GM12891 (cell line): Measurements from ENCODE around the gene ASTL.

ENCODE experiments used
- DNase-seq: peaks from one replicate; pipeline ENCODE4 v3.0.0; 2011; ENCODE audit warnings: low spot score; ENCODE audit not compliant: insufficient read length
- FAIRE-seq: peaks from 2 replicates; lab custom pipeline; 2011; peaks lifted over from hg19 to GRCh38; lab: Jason Lieb, UNC
- PAX5 ChIP-seq: IDR thresholded peaks from 2 replicates; pipeline ENCODE4 v1.6.1; 2011; ENCODE audit warnings: low read length, moderate library complexity, mild to moderate bottlenecking; ENCODE audit not compliant: insufficient read depth, severe bottlenecking
- POLR2A ChIP-seq: IDR thresholded peaks from 2 replicates; pipeline ENCODE4 v1.6.1; 2011; ENCODE audit warnings: low read depth, low read length, control low read depth
- POLR2AphosphoS5 ChIP-seq: IDR thresholded peaks from 2 replicates; pipeline ENCODE4 v1.6.1; 2011; ENCODE audit warnings: low read depth, low read length, control low read depth
- POU2F2 ChIP-seq: IDR thresholded peaks from 2 replicates; pipeline ENCODE4 v1.6.1; 2011; ENCODE audit warnings: low read depth, mild to moderate bottlenecking, control low read depth, low read length, moderate library complexity
- SPI1 ChIP-seq: IDR thresholded peaks from 2 replicates; pipeline ENCODE4 v1.6.1; 2011; ENCODE audit warnings: low read depth, low read length, control low read depth
- TAF1 ChIP-seq: IDR thresholded peaks from 2 replicates; pipeline ENCODE4 v1.6.1; 2011; ENCODE audit warnings: low read depth, low read length, control low read depth

Gene ASTL

GRCh38 chr2:96092951-96093350 lies 45.4 kb downstream of the ASTL start:
- TF ChIP-seq POLR2A (no peak), PAX5 (no peak), TAF1 (no peak), POLR2AphosphoS5 (no peak), POU2F2 (no peak), SPI1 (no peak)
- FAIRE-seq: no peak
- no peak for DNase-seq

DNA sequence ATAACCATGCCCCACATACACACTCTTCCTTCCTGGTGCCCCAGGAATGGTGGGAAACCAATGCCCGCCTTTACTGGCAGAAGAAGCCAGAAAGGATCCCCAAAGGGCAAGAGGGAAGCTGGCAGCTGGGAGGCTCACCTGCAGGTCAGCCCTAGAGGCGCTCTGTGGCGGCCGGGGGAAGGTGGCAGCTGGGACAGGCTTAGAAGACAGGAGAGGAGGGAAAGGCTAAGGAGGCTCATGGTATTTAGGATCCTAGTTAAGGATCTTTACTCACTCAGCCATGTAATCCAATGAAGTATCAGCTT lies 45.8 kb downstream of the ASTL start:
- TF ChIP-seq POLR2A (no peak), TAF1 (no peak), POU2F2 (no peak), POLR2AphosphoS5 (no peak), SPI1 (no peak), PAX5 (no peak)
- DNase-seq (no peak), FAIRE-seq (no peak)

DNA sequence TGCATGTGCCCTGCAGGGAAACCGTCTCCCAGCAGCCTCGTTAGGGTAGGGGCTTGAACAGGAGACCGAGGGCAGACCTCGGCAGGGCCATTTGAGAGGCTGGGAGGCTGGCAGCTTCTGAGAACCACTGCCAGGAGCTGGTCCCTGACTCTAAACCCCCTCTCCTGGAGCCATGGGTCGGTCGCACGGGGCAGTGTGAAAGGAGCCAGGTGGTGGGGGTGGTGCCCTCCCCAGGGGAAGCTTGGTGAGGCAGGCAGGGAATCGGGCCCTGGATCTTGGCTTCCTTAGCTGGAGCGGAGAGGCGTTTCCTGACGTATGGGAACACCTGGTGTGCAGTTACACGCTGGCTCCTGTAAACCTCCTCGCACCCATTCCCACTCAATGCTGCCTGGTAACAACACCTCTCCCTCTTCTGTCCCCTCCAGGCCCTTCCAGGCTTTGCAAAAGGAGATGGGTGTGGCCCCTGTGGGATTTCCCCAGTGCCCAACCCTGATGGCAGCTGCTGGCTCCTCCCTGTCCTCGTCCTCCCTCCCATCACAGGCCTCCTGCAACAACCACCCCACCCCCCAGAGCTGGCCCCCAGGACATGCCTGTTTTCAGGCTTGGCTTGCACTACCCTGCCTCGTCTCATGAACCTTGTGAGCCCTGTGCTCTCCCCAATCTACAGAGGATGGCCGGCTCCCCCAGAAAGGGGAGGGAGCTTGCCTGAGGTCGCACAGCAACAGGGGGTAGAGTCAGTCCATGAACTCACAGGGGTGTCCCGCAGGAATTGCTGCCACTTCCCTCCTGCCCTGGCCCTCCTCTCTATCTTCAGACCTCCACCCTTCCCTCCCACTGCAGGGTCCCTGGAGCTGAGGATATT lies 46.4 kb downstream of the ASTL start:
- TF ChIP-seq TAF1 (no peak), POLR2AphosphoS5 (no peak), SPI1 (no peak), POU2F2 (no peak), POLR2A (no peak), PAX5 (no peak)
- DNase-seq: no peak
- no peak for FAIRE-seq

DNA sequence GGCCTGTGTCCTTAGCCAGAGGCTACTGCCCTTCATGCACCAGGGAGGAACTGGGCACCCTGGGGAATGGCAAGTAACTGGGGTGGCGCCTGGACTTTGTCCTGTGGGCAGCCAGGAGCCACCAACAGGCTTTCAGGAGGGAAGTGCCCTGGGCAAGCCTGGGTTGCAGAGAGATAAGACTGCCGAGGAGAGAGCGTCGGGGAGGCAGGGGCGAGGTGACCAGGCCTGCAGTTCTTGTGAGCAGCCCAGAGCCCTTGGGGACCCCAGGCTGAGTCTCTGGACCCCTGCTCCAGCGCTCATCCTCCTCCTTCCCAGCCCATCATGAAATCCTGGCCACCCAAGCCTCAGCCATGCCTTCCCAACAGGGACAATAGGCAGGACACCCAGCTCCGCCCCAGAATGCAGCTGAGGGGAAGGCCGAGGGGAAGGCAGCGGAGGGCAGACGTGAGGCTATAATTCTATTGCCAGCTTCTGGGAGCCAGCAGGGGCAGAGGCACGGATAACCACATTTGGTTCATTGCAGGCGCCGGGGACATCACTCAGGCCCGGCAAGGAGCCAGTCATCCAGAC lies 47.1 kb downstream of the ASTL start:
- no peak for DNase-seq
- FAIRE-seq: no peak
- no peak for TF ChIP-seq SPI1

DNA sequence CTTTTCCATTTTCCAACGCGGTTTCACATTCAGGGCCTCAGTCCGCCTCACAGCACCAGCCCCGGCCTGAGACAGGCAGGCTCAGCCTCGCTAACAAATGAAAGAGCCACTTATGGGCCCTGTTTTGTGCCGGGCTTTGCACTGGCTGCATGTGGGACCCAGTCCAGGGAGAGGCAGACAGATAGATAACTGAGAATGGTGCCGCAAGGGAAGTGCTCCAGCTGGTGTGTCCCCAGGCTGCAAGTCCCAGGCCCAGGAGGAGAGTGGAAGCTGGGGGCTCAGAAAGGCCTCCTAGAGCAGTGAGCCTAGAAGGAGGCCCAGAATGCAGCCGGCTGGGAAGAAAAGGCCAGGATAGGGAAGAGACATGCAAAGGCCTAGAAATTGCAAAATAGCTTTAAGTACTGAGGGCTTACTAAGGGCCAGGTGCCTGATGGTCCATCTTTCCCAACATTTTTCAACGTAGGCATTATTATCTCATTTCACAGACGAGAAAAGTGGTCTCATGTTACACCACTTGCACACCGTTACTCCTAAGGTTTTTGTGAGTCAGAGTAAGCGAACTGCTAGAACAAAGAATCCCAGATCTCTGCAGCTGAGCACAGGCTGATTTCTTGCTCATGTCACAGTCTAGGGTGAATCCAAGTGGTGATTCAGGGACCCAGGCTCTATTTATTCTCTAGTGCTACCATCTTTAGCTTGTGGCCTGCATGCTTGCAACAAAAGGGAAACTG lies 47.9 kb downstream of the ASTL start:
- TF ChIP-seq POU2F2: no peak
- TF ChIP-seq POLR2AphosphoS5: no peak
- TF ChIP-seq PAX5: no peak
- TF ChIP-seq SPI1: no peak
- TF ChIP-seq TAF1: no peak
- no peak for TF ChIP-seq POLR2A
- FAIRE-seq: no peak
- DNase-seq: no peak

DNA sequence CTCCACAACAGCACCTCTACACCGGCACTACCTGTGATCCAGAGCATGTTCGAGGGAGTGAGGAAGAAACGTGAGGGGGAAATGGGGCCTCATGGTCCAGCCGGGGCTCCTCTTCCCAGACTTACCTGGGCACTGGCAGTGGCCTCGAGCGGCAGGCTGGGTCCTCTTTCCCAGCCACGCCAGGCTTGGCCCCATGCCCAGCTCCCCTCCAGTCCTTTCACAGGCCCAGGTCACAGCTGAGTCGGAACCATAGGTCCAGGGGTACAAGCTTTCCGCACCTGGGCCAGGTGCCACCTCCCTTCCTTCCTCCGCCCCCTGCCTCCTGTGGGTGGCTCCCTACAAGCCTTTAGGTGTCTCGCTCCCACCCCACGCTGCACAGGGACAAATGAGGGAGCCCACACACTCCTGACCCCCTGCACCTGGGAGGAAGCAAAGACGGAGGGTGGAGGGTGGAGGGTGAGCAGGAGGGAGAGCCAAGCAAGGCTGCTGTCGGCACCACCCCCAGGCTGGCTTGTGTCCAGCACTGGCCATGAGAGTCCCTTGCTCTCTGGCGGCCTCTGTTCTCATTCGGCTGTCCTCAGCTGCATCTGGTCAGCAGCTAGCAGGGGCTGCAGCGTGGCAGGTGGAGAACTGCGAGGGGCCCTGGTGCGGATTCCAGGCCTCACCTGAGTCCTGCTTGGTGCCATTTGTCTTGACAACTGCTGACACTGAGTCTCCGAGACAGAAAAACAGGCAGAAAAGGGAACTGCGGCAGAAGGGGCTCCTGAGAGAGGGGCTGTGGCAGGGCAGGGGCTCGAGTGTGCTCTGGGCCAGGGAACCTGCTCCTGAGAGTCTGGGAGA lies 48.7 kb downstream of the ASTL start:
- no peak for TF ChIP-seq POU2F2
- no peak for TF ChIP-seq TAF1
- TF ChIP-seq POLR2A: no peak
- no peak for TF ChIP-seq SPI1
- no peak for FAIRE-seq

GRCh38 chr2:96088340-96089335 lies 49.7 kb downstream of the ASTL start:
- no peak for DNase-seq
- no peak for FAIRE-seq
- TF ChIP-seq PAX5: no peak
- no peak for TF ChIP-seq TAF1
- TF ChIP-seq POLR2AphosphoS5: no peak
- no peak for TF ChIP-seq SPI1
- TF ChIP-seq POLR2A: no peak

More for the DNA sequence above, 48.7 kb downstream of the ASTL start:
- no peak for DNase-seq

DNA sequence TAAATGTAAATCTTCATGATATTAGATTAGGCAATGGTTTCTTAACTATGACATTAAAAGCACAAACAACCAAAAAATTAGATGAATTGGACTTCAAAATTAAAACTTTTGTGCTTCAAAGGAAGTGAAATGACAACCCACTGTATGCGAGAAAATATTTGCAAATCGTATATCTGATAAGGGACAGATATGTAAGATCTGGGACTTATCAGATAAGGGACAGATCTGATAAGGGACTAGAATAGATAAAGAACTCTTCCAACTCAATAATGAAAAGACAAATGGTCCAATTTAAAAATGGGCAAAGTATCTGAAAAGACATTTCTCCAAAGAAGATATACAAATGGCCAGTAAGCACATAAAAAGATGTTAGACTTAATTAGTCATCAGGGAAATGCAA lies 51.2 kb downstream of the ASTL start:
- FAIRE-seq (no peak), DNase-seq (no peak)
- no peak for TF ChIP-seq POLR2A
- no peak for TF ChIP-seq SPI1
- no peak for TF ChIP-seq TAF1
- no peak for TF ChIP-seq PAX5
- no peak for TF ChIP-seq POU2F2
- TF ChIP-seq POLR2AphosphoS5: no peak
